Measurements from ENCODE around the gene SLC38A4.

The SLC38A4 gene

GRCh38 chr12:46872135-46872534, 46.3 kb upstream of the SLC38A4 start:
- no peaks in the 10 kb centered on the region for H3K9me2 ChIP-seq (replicated peaks; ENCODE audit: insufficient read depth, low read length)
- no peaks in the 10 kb centered on the region for H3K4me1 ChIP-seq (ENCODE audit: low read length)
- no peaks in the 10 kb centered on the region for H4K20me1 ChIP-seq (ENCODE audit: insufficient read depth, low read length)
- no peak overlapping the region for H3K27ac ChIP-seq (ENCODE audit: low read length)
- H3K27me3 ChIP-seq (replicated peaks; ENCODE audit: insufficient read depth, low read length) = no peaks in the 10 kb centered on the region
- no peak overlapping the region for H3K4me2 ChIP-seq (ENCODE audit: low read depth, low read length)
- H3K4me3 ChIP-seq (ENCODE audit: low read length) = no peak overlapping the region
- TF ChIP-seq, protein P1, sequence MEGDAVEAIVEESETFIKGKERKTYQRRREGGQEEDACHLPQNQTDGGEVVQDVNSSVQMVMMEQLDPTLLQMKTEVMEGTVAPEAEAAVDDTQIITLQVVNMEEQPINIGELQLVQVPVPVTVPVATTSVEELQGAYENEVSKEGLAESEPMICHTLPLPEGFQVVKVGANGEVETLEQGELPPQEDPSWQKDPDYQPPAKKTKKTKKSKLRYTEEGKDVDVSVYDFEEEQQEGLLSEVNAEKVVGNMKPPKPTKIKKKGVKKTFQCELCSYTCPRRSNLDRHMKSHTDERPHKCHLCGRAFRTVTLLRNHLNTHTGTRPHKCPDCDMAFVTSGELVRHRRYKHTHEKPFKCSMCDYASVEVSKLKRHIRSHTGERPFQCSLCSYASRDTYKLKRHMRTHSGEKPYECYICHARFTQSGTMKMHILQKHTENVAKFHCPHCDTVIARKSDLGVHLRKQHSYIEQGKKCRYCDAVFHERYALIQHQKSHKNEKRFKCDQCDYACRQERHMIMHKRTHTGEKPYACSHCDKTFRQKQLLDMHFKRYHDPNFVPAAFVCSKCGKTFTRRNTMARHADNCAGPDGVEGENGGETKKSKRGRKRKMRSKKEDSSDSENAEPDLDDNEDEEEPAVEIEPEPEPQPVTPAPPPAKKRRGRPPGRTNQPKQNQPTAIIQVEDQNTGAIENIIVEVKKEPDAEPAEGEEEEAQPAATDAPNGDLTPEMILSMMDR (IDR thresholded peaks at IDR 0.05; ENCODE audit: low read length) = no peak
- TF ChIP-seq EZH2 (optimal IDR thresholded peaks at IDR 0.05; ENCODE audit: low read depth, low read length) (no peak), EZH2phosphoT487 (IDR thresholded peaks at IDR 0.05; ENCODE audit: low read length) (no peak)
- H3K9ac ChIP-seq (ENCODE audit: low read length) = no peak overlapping the region
- H3K79me2 ChIP-seq (ENCODE audit: low read length) = no peaks in the 10 kb centered on the region
- no peaks in the 10 kb centered on the region for H3K36me3 ChIP-seq (replicated peaks; ENCODE audit: insufficient read depth, low read length)
- DNase-seq = no peak
- H3F3A ChIP-seq (ENCODE audit: insufficient read depth, low read length) = no peaks in the 10 kb centered on the region
- no peaks in the 10 kb centered on the region for H3K9me3 ChIP-seq (replicated peaks; ENCODE audit: insufficient read depth, low read length)
- H2AFZ ChIP-seq (ENCODE audit: low read length) = no peak overlapping the region

- Histone ChIP-seq H3K36me3 (replicated peaks; ENCODE audit: insufficient read depth, low read length) (no peaks in the 10 kb centered on the region), H3K4me2 (ENCODE audit: low read depth, low read length) (no peak overlapping the region), H3K9me3 (replicated peaks; ENCODE audit: insufficient read depth, low read length) (no peaks in the 10 kb centered on the region), H3K79me2 (ENCODE audit: low read length) (no peaks in the 10 kb centered on the region), H3K9me2 (replicated peaks; ENCODE audit: insufficient read depth, low read length) (no peaks in the 10 kb centered on the region), H4K20me1 (ENCODE audit: insufficient read depth, low read length) (no peaks in the 10 kb centered on the region), H3K27me3 (replicated peaks; ENCODE audit: insufficient read depth, low read length) (no peaks in the 10 kb centered on the region), H3K9ac (ENCODE audit: low read length) (no peak overlapping the region), H3K27ac (ENCODE audit: low read length) (no peak overlapping the region), H3K4me1 (ENCODE audit: low read length) (no peaks in the 10 kb centered on the region), H2AFZ (ENCODE audit: low read length) (no peak overlapping the region), H3F3A (ENCODE audit: insufficient read depth, low read length) (no peaks in the 10 kb centered on the region), H3K4me3 (ENCODE audit: low read length) (no peak overlapping the region)
- no peak for DNase-seq
- TF ChIP-seq EZH2 (optimal IDR thresholded peaks at IDR 0.05; ENCODE audit: low read depth, low read length) = no peak
- TF ChIP-seq, protein P1 (IDR thresholded peaks at IDR 0.05; ENCODE audit: low read length) = no peak
- no peak for TF ChIP-seq EZH2phosphoT487 (IDR thresholded peaks at IDR 0.05; ENCODE audit: low read length)
These were observed 39.5 kb upstream of the SLC38A4 start for GRCh38 chr12:46865311-46865710.

GRCh38 chr12:46858368-46858767, 32.6 kb upstream of the SLC38A4 start:
- TF ChIP-seq EZH2 (optimal IDR thresholded peaks at IDR 0.05; ENCODE audit: low read depth, low read length) (no peak), EZH2phosphoT487 (IDR thresholded peaks at IDR 0.05; ENCODE audit: low read length) (no peak)
- TF ChIP-seq, protein P1 (IDR thresholded peaks at IDR 0.05; ENCODE audit: low read length) = no peak
- no peak for DNase-seq
- no peaks in the 10 kb centered on the region for H3K79me2 ChIP-seq (ENCODE audit: low read length)
- no peaks in the 10 kb centered on the region for H3K36me3 ChIP-seq (replicated peaks; ENCODE audit: insufficient read depth, low read length)
- H3K27me3 ChIP-seq (replicated peaks; ENCODE audit: insufficient read depth, low read length) = no peaks in the 10 kb centered on the region
- no peaks in the 10 kb centered on the region for H4K20me1 ChIP-seq (ENCODE audit: insufficient read depth, low read length)
- no peak overlapping the region for H2AFZ ChIP-seq (ENCODE audit: low read length)
- H3K4me1 ChIP-seq (ENCODE audit: low read length) = no peaks in the 10 kb centered on the region
- no peaks in the 10 kb centered on the region for H3K9me2 ChIP-seq (replicated peaks; ENCODE audit: insufficient read depth, low read length)
- H3K4me2 ChIP-seq (ENCODE audit: low read depth, low read length) = no peak overlapping the region
- no peak overlapping the region for H3K4me3 ChIP-seq (ENCODE audit: low read length)
- no peak overlapping the region for H3K27ac ChIP-seq (ENCODE audit: low read length)
- no peaks in the 10 kb centered on the region for H3F3A ChIP-seq (ENCODE audit: insufficient read depth, low read length)
- no peak overlapping the region for H3K9ac ChIP-seq (ENCODE audit: low read length)
- H3K9me3 ChIP-seq (replicated peaks; ENCODE audit: insufficient read depth, low read length) = no peaks in the 10 kb centered on the region
